ENCODE results near the gene GSDME. TPM values are rescaled to one million over a fixed set of nuclear protein-coding genes. Genes with fewer than 3 reads are reported as not detected.
A peak's percentile ranks its signal among the peaks of the same experiment; 100 is the strongest.

The GSDME gene
- total RNA-seq, 1 donor from 2014 or later, result 27.7 TPM

DNA sequence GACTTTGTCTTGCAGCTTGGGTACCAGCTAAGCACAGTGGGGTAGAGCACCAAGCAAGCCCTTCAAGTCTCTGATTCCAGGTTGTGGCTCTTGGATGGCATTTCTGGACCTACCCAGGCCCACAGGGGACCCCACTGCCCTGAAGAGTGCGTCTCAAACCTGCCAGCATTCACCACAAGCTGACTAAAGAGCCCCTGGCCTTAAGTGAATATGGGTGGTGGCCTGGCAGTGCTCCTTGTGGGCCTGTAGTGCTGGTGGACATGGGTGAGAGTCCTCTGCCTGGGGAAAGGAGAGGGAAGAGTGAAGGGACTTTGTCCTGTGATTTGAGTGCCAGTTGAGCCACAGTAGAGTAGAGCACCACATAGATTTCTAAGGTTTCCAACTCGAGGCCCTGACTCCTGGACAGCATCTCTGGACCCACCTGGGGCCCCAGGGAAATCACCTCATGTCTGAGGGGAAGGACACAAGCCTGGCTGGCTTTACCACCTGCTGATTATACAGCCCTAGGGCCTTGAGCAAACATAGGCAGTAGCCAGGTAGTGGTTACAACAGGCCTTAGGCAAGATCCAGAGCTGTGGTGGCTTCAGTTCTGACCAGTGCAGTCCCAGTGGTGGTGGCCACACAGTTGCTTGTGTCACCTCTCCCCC, 23.7 kb downstream of the GSDME start:
- Histone ChIP-seq H3K4me3 (ENCODE audit: insufficient read depth, low read depth, low read length) (no peak overlapping the region), H3K27ac (ENCODE audit: low read depth, low read length) (no peak overlapping the region), H3K9ac (ENCODE audit: low read length) (no peak overlapping the region), H4K20me1 (ENCODE audit: insufficient read depth, low read length) (peaks cover 13% of the 10 kb centered on the region), H3K9me3 (ENCODE audit: insufficient read depth, low read depth, low read length) (no peaks in the 10 kb centered on the region), H3K4me2 (ENCODE audit: low read length) (peak overlapping the region; percentile 22), H3K36me3 (ENCODE audit: insufficient read depth, low read length) (no peaks in the 10 kb centered on the region), H3K79me2 (ENCODE audit: insufficient read depth, low read length) (no peaks in the 10 kb centered on the region), H3K4me1 (ENCODE audit: insufficient read depth, low read length) (peaks cover 17% of the 10 kb centered on the region), H3K27me3 (ENCODE audit: insufficient read depth, low read length) (no peaks in the 10 kb centered on the region), H2AFZ (ENCODE audit: low read depth, low read length) (no peak overlapping the region)
- Mint-ChIP-seq H3K27me3 (ENCODE audit: low read depth, unreplicated experiment) (no peaks in the 10 kb centered on the region), H3K4me3 (ENCODE audit: unreplicated experiment) (no peak overlapping the region), H3K27ac (ENCODE audit: unreplicated experiment) (peak overlapping the region; percentile 92), H3K9me3 (ENCODE audit: unreplicated experiment) (no peaks in the 10 kb centered on the region), H3K36me3 (ENCODE audit: low read depth, unreplicated experiment) (peaks cover 11% of the 10 kb centered on the region), H3K4me1 (ENCODE audit: low read depth, unreplicated experiment) (peaks cover 38% of the 10 kb centered on the region)
- TF ChIP-seq EZH2 (IDR thresholded peaks at IDR 0.05; ENCODE audit: insufficient read depth, low read length), result no peak
- TF ChIP-seq, protein P1, sequence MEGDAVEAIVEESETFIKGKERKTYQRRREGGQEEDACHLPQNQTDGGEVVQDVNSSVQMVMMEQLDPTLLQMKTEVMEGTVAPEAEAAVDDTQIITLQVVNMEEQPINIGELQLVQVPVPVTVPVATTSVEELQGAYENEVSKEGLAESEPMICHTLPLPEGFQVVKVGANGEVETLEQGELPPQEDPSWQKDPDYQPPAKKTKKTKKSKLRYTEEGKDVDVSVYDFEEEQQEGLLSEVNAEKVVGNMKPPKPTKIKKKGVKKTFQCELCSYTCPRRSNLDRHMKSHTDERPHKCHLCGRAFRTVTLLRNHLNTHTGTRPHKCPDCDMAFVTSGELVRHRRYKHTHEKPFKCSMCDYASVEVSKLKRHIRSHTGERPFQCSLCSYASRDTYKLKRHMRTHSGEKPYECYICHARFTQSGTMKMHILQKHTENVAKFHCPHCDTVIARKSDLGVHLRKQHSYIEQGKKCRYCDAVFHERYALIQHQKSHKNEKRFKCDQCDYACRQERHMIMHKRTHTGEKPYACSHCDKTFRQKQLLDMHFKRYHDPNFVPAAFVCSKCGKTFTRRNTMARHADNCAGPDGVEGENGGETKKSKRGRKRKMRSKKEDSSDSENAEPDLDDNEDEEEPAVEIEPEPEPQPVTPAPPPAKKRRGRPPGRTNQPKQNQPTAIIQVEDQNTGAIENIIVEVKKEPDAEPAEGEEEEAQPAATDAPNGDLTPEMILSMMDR (IDR thresholded peaks at IDR 0.05; ENCODE audit: insufficient read depth, low read depth, low read length), result no peak
- DNase-seq (ENCODE audit: low read depth), result no peak
- FAIRE-seq, result no peak

DNA sequence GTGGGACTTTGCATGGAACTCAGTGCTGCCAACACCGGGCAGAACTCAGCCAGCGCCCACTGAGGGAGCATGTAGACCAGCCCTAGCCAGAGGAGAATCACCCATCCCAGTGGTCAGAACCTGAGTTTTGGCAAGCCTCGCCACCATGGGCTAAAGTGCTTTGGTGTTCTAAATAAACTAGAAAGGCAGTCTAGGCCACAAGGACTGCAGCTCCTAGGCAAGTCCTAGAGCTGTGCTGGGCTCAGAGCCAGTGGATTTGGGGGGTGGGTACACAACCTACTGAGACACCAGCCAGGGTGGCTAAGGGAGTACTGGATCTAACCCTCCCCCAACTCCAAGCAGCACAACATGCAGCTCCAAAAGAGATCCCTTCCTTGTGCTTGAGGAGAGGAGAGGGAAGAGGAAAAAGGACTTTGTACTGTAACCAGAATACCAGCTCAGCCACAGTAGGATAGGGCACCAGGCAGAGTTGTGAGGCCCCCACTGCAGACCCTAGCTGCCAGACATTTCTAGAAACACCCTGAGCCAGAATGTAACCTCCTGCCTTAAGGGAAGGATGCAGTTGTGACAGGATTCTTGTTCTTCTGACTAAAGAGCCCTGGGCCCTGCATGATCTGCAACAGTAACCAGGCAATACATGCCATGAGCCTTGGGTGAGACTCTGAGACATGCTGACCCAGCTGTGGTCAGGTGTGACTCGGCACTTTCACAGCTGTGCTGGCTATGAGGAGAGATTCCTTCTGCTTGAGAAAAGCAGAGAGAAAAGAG, 24.4 kb downstream of the GSDME start:
- peaks cover 44% of the 10 kb centered on the region for H3K4me1 Mint-ChIP-seq (ENCODE audit: low read depth, unreplicated experiment)

More for the DNA sequence above, 24.4 kb downstream of the GSDME start:
- Histone ChIP-seq H2AFZ (ENCODE audit: low read depth, low read length) (no peak overlapping the region), H3K4me1 (ENCODE audit: insufficient read depth, low read length) (peaks cover 21% of the 10 kb centered on the region), H3K27ac (ENCODE audit: low read depth, low read length) (no peak overlapping the region), H4K20me1 (ENCODE audit: insufficient read depth, low read length) (peaks cover 17% of the 10 kb centered on the region), H3K4me3 (ENCODE audit: insufficient read depth, low read depth, low read length) (no peak overlapping the region), H3K79me2 (ENCODE audit: insufficient read depth, low read length) (no peaks in the 10 kb centered on the region), H3K4me2 (ENCODE audit: low read length) (peak overlapping the region; percentile 22), H3K36me3 (ENCODE audit: insufficient read depth, low read length) (no peaks in the 10 kb centered on the region), H3K9ac (ENCODE audit: low read length) (no peak overlapping the region), H3K27me3 (ENCODE audit: insufficient read depth, low read length) (no peaks in the 10 kb centered on the region), H3K9me3 (ENCODE audit: insufficient read depth, low read depth, low read length) (no peaks in the 10 kb centered on the region)
- Mint-ChIP-seq H3K9me3 (ENCODE audit: unreplicated experiment) (no peaks in the 10 kb centered on the region), H3K4me3 (ENCODE audit: unreplicated experiment) (peak overlapping the region; percentile 15), H3K27me3 (ENCODE audit: low read depth, unreplicated experiment) (no peaks in the 10 kb centered on the region), H3K36me3 (ENCODE audit: low read depth, unreplicated experiment) (peaks cover 8% of the 10 kb centered on the region), H3K27ac (ENCODE audit: unreplicated experiment) (peak overlapping the region; percentile 92)
- DNase-seq (ENCODE audit: low read depth), result peak; percentile 66
- no peak for FAIRE-seq
- TF ChIP-seq, protein P1 (IDR thresholded peaks at IDR 0.05; ENCODE audit: insufficient read depth, low read depth, low read length), result no peak
- TF ChIP-seq EZH2 (IDR thresholded peaks at IDR 0.05; ENCODE audit: insufficient read depth, low read length), result no peak

Data from astrocyte (in vitro differentiated cells and primary cell).